Suprapubic skin (tissue), 4 donors: ENCODE results near the gene TMEM255A. TPM values are rescaled to one million over a fixed set of nuclear protein-coding genes. Genes with fewer than 3 reads are reported as not detected.

Experiments
- DNase-seq, 2 donors: peaks; one replicate each; pipeline ENCODE4 v3.0.0-alpha.2; 2019; ENCODE audit warnings: low spot score in 2 of 2
- H3K27ac ChIP-seq: fragments of 200-600 bp; sonication (generic); one replicate; pipeline ENCODE4 v1.5.1; 2019
- H3K27me3 ChIP-seq: fragments of 200-600 bp; sonication (generic); one replicate; pipeline ENCODE4 v1.5.1; 2019
- H3K36me3 ChIP-seq: fragments of 200-600 bp; sonication (generic); one replicate; pipeline ENCODE4 v1.5.1; 2019
- H3K4me1 ChIP-seq: fragments of 200-600 bp; sonication (generic); one replicate; pipeline ENCODE4 v1.5.1; 2019
- H3K4me3 ChIP-seq: fragments of 200-600 bp; sonication (generic); one replicate; pipeline ENCODE4 v1.5.1; 2019; ENCODE audit warnings: mild to moderate bottlenecking
- H3K9me3 ChIP-seq: fragments of 200-600 bp; sonication (generic); one replicate; pipeline ENCODE4 v1.5.1; 2019
- CTCF ChIP-seq, 2 donors: fragments of 200-600 bp in 1 of 2; fragments of 450-650 bp in 1 of 2; sonication (generic) in 1 of 2; IDR thresholded peaks; one replicate each; pipeline ENCODE4 v1.5.1; 2016 to 2019; ENCODE audit warnings: antibody characterized with exemption in 2 of 2, mild to moderate bottlenecking in 1 of 2, moderate library complexity in 1 of 2
- EP300 ChIP-seq: sonication (generic); formaldehyde crosslinking; IDR thresholded peaks from one replicate; pipeline ENCODE4 v1.6.1; 2017; ENCODE audit warnings: antibody characterized with exemption
- POLR2A ChIP-seq, 2 donors: fragments of 450-650 bp; IDR thresholded peaks; one replicate each; pipeline ENCODE4 v1.6.1; 2017; ENCODE audit warnings: antibody characterized with exemption in 2 of 2, mild to moderate bottlenecking in 2 of 2, moderate library complexity in 2 of 2
- POLR2AphosphoS5 ChIP-seq, 3 donors: sonication (generic); formaldehyde crosslinking; IDR thresholded peaks; one replicate each; pipeline ENCODE4 v1.6.1; 2017; ENCODE audit warnings: antibody characterized with exemption in 3 of 3
- WGBS: methylation state at CpG from one replicate; pipeline ENCODE4 v1.1.5; 2018; 5-methylcytosine and 5-hydroxymethylcytosine counted together
- total RNA-seq, 4 donors: library from RNA; depleted of rRNA; stranded (reverse); fragments of >200 nt; gene quantifications; one replicate each; pipeline ENCODE4 v1.1.0, GENCODE V29; 2016

TMEM255A gene
- total RNA-seq: 1 to 10 TPM in 3 of 4 donors, under 1 TPM in 1; 0.72 to 1.7 (median 1.6) TPM

GRCh38 chrX:120310861-120311726 lies at the start of gene TMEM255A:
TMEM255A (minus strand) TSS chrX:120311461; CDS start chrX:120311309, 152 bp downstream.
- no peaks in the 10 kb centered on the region for H3K27me3 ChIP-seq
- 30% methylated on average over 35 of the region's 49 CpGs for WGBS
- no peak for TF ChIP-seq CTCF (IDR thresholded peaks at IDR 0.05)
- TF ChIP-seq EP300: no peak
- TF ChIP-seq POLR2A (IDR thresholded peaks at IDR 0.05): no peak
- no peak for TF ChIP-seq POLR2AphosphoS5 (IDR thresholded peaks at IDR 0.05)

GRCh38 chrX:120358737-120359456 lies 47.6 kb upstream of the TMEM255A start:
- WGBS: 55% methylated on average over 7 of the region's 7 CpGs
- TF ChIP-seq POLR2AphosphoS5 (IDR thresholded peaks at IDR 0.05) (no peak), EP300 (no peak), CTCF (IDR thresholded peaks at IDR 0.05) (no peak), POLR2A (IDR thresholded peaks at IDR 0.05) (no peak)
- Histone ChIP-seq H3K4me3 (no peak overlapping the region), H3K9me3 (no peaks in the 10 kb centered on the region), H3K27ac (no peak overlapping the region), H3K4me1 (no peaks in the 10 kb centered on the region), H3K36me3 (no peaks in the 10 kb centered on the region), H3K27me3 (no peaks in the 10 kb centered on the region)
- no peak for DNase-seq

More at GRCh38 chrX:120310861-120311726, at the start of gene TMEM255A:
- Histone ChIP-seq H3K9me3 (no peaks in the 10 kb centered on the region), H3K36me3 (no peaks in the 10 kb centered on the region), H3K27ac (no peak within 1 kb of the TSS), H3K4me1 (peaks cover 18% of the 10 kb centered on the region), H3K4me3 (peak within 1 kb of the TSS; percentile 50)
- peak in 1 of 2 donors; percentile 56 for DNase-seq

GRCh38 chrX:120357186-120357585 lies 45.9 kb upstream of the TMEM255A start:
- Histone ChIP-seq H3K4me3 (no peak overlapping the region), H3K9me3 (no peaks in the 10 kb centered on the region), H3K36me3 (no peaks in the 10 kb centered on the region), H3K27ac (no peak overlapping the region), H3K4me1 (no peaks in the 10 kb centered on the region), H3K27me3 (no peaks in the 10 kb centered on the region)
- TF ChIP-seq POLR2A (IDR thresholded peaks at IDR 0.05) (no peak), CTCF (IDR thresholded peaks at IDR 0.05) (no peak), POLR2AphosphoS5 (IDR thresholded peaks at IDR 0.05) (no peak), EP300 (no peak)
- DNase-seq: no peak
- 46% methylated on average over 2 of the region's 2 CpGs for WGBS

GRCh38 chrX:120356084-120356483 lies 44.8 kb upstream of the TMEM255A start:
- H3K36me3 ChIP-seq: no peaks in the 10 kb centered on the region
- no peak overlapping the region for H3K4me3 ChIP-seq
- H3K9me3 ChIP-seq: no peaks in the 10 kb centered on the region
- TF ChIP-seq POLR2A (IDR thresholded peaks at IDR 0.05) (no peak), EP300 (no peak), CTCF (IDR thresholded peaks at IDR 0.05) (no peak), POLR2AphosphoS5 (IDR thresholded peaks at IDR 0.05) (no peak)
- no peak overlapping the region for H3K27ac ChIP-seq
- no peak for DNase-seq
- H3K27me3 ChIP-seq: no peaks in the 10 kb centered on the region
- no peaks in the 10 kb centered on the region for H3K4me1 ChIP-seq
- WGBS: 65% methylated on average over 3 of the region's 3 CpGs
